ENCODE measurements around the gene ABI3BP. TPM values are rescaled to one million over a fixed set of nuclear protein-coding genes. Genes with fewer than 3 reads are reported as not detected.

ABI3BP gene
- total RNA-seq, 1 donor from 2014 or later, result 207 TPM

GRCh38 chr3:100850701-100851100, 142.5 kb downstream of the ABI3BP start:
- Histone ChIP-seq H3K4me1 (no peaks in the 10 kb centered on the region), H3K9me3 (no peaks in the 10 kb centered on the region), H3K27me3 (no peaks in the 10 kb centered on the region), H3K36me3 (no peaks in the 10 kb centered on the region), H3K27ac (no peak overlapping the region), H3K4me3 (no peak overlapping the region)
- ATAC-seq, result no peak
- intact Hi-C loops (cut with DNase I), result no loop called here
- no peak for DNase-seq
- no peak for TF ChIP-seq CTCF (IDR thresholded peaks at IDR 0.05)

GRCh38 chr3:100850156-100850555, 143.1 kb downstream of the ABI3BP start:
- no peak for ATAC-seq
- Histone ChIP-seq H3K4me1 (no peaks in the 10 kb centered on the region), H3K9me3 (no peaks in the 10 kb centered on the region), H3K4me3 (no peak overlapping the region), H3K36me3 (no peaks in the 10 kb centered on the region), H3K27me3 (no peaks in the 10 kb centered on the region), H3K27ac (no peak overlapping the region)
- TF ChIP-seq CTCF (IDR thresholded peaks at IDR 0.05), result no peak
- intact Hi-C loops (cut with DNase I), result no loop called here
- no peak for DNase-seq

- intact Hi-C loops (cut with DNase I), result no loop called here
- ATAC-seq (peak; percentile 38), DNase-seq (no peak)
- H3K27me3 ChIP-seq, result no peaks in the 10 kb centered on the region
- H3K4me3 ChIP-seq, result no peak overlapping the region
- H3K4me1 ChIP-seq, result no peaks in the 10 kb centered on the region
- H3K36me3 ChIP-seq, result no peaks in the 10 kb centered on the region
- no peak for TF ChIP-seq CTCF (IDR thresholded peaks at IDR 0.05)
- peak overlapping the region; percentile 3 for H3K27ac ChIP-seq
- no peaks in the 10 kb centered on the region for H3K9me3 ChIP-seq
These were observed 148.9 kb downstream of the ABI3BP start for GRCh38 chr3:100844063-100844936.

GRCh38 chr3:100838157-100838556, 155.1 kb downstream of the ABI3BP start:
- Histone ChIP-seq H3K36me3 (no peaks in the 10 kb centered on the region), H3K27ac (no peak overlapping the region), H3K27me3 (no peaks in the 10 kb centered on the region), H3K4me3 (no peak overlapping the region), H3K4me1 (no peaks in the 10 kb centered on the region), H3K9me3 (no peaks in the 10 kb centered on the region)
- DNase-seq (no peak), ATAC-seq (no peak)
- intact Hi-C loops (cut with DNase I), result no loop called here
- TF ChIP-seq CTCF (IDR thresholded peaks at IDR 0.05), result no peak

GRCh38 chr3:100836661-100837060, 156.6 kb downstream of the ABI3BP start:
- TF ChIP-seq CTCF (IDR thresholded peaks at IDR 0.05), result no peak
- ATAC-seq, result no peak

More at GRCh38 chr3:100836661-100837060, 156.6 kb downstream of the ABI3BP start:
- Histone ChIP-seq H3K27ac (no peak overlapping the region), H3K36me3 (peaks cover 3% of the 10 kb centered on the region), H3K27me3 (no peaks in the 10 kb centered on the region), H3K4me1 (no peaks in the 10 kb centered on the region), H3K9me3 (no peaks in the 10 kb centered on the region), H3K4me3 (no peak overlapping the region)
- intact Hi-C loops (cut with DNase I), result no loop called here
- no peak for DNase-seq

All from upper lobe of right lung (tissue), 1 donor.